SU-DHL-6 (cell line): ENCODE results near the gene FLOT2.

Experiments
- EZH2phosphoT487 ChIP-seq: fragments of 200-600 bp; sonication (generic), shearing (Covaris generic); conservative IDR thresholded peaks from 2 replicates; pipeline ENCODE4 v1.6.1; 2018; ENCODE audit warnings: mild to moderate bottlenecking, antibody characterized with exemption, low read length, moderate library complexity, mixed read lengths
- TF ChIP-seq, protein P1 (sequence below): fragments of 200-600 bp; sonication (generic); IDR thresholded peaks from one replicate; pipeline ENCODE4 v1.5.1; 2017; ENCODE audit warnings: antibody characterized with exemption, mild to moderate bottlenecking, low read length, moderate library complexity; ENCODE audit not compliant: insufficient read depth, poor library complexity, severe bottlenecking

DNA sequence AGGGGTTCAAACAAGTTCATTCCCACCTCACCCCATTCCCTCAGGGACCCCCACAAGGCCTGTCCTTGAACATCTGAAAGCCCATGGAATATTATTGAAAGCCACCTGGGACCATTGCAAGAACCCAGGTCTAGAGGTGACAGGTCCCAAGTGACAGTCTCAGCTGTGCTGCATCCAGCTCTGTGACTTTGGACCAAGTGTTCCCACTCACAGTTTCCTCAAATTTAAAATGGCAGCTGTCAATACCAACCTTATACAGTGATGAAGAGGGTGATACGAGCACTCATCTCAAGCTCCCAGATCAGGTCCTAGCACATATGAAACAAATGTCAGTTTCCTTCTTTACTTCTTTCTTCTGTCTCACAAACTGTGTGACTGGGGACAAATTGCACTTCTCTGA, 33.6 kb downstream of the FLOT2 start:
- TF ChIP-seq, protein P1, sequence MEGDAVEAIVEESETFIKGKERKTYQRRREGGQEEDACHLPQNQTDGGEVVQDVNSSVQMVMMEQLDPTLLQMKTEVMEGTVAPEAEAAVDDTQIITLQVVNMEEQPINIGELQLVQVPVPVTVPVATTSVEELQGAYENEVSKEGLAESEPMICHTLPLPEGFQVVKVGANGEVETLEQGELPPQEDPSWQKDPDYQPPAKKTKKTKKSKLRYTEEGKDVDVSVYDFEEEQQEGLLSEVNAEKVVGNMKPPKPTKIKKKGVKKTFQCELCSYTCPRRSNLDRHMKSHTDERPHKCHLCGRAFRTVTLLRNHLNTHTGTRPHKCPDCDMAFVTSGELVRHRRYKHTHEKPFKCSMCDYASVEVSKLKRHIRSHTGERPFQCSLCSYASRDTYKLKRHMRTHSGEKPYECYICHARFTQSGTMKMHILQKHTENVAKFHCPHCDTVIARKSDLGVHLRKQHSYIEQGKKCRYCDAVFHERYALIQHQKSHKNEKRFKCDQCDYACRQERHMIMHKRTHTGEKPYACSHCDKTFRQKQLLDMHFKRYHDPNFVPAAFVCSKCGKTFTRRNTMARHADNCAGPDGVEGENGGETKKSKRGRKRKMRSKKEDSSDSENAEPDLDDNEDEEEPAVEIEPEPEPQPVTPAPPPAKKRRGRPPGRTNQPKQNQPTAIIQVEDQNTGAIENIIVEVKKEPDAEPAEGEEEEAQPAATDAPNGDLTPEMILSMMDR: no peak
- TF ChIP-seq EZH2phosphoT487: no peak
